SK-N-SH (cell line): ENCODE results near the gene MALRD1.

Experiments used
- CTCF ChIP-seq: fragments of 200-600 bp; sonication (generic); IDR thresholded peaks from 2 replicates; pipeline ENCODE4 v1.6.1; 2017; ENCODE audit warnings: antibody characterized with exemption, mild to moderate bottlenecking, moderate library complexity
- EZH2phosphoT487 ChIP-seq: fragments of 200-600 bp; sonication (generic); IDR thresholded peaks from 2 replicates; pipeline ENCODE4 v1.6.1; 2017; ENCODE audit warnings: low read depth, mixed run types, mild to moderate bottlenecking, antibody characterized with exemption, moderate library complexity, borderline replicate concordance
- GABPA ChIP-seq: IDR thresholded peaks from 2 replicates; pipeline ENCODE4 v1.4.0; 2012; ENCODE audit warnings: low read depth, mild to moderate bottlenecking
- JUND ChIP-seq: IDR thresholded peaks from 2 replicates; pipeline ENCODE4 v1.4.0; 2012
- POLR2AphosphoS5 ChIP-seq: IDR thresholded peaks from 2 replicates; pipeline ENCODE4 v1.6.1; 2012; ENCODE audit warnings: low read depth, low read length
- TEAD4 ChIP-seq: IDR thresholded peaks from 2 replicates; pipeline ENCODE4 v1.4.0; 2012; ENCODE audit warnings: mild to moderate bottlenecking, borderline replicate concordance; ENCODE audit not compliant: insufficient read depth
- TF ChIP-seq, protein P1 (sequence below): IDR thresholded peaks from 2 replicates; pipeline ENCODE4 v1.6.1; 2012; ENCODE audit warnings: mild to moderate bottlenecking, low read depth, low read length, moderate library complexity

GRCh38 chr10:19250546-19250945, 201.9 kb downstream of the MALRD1 start:
- TF ChIP-seq JUND (no peak), CTCF (no peak), EZH2phosphoT487 (no peak), GABPA (no peak), TEAD4 (no peak), POLR2AphosphoS5 (no peak)
- TF ChIP-seq, protein P1, sequence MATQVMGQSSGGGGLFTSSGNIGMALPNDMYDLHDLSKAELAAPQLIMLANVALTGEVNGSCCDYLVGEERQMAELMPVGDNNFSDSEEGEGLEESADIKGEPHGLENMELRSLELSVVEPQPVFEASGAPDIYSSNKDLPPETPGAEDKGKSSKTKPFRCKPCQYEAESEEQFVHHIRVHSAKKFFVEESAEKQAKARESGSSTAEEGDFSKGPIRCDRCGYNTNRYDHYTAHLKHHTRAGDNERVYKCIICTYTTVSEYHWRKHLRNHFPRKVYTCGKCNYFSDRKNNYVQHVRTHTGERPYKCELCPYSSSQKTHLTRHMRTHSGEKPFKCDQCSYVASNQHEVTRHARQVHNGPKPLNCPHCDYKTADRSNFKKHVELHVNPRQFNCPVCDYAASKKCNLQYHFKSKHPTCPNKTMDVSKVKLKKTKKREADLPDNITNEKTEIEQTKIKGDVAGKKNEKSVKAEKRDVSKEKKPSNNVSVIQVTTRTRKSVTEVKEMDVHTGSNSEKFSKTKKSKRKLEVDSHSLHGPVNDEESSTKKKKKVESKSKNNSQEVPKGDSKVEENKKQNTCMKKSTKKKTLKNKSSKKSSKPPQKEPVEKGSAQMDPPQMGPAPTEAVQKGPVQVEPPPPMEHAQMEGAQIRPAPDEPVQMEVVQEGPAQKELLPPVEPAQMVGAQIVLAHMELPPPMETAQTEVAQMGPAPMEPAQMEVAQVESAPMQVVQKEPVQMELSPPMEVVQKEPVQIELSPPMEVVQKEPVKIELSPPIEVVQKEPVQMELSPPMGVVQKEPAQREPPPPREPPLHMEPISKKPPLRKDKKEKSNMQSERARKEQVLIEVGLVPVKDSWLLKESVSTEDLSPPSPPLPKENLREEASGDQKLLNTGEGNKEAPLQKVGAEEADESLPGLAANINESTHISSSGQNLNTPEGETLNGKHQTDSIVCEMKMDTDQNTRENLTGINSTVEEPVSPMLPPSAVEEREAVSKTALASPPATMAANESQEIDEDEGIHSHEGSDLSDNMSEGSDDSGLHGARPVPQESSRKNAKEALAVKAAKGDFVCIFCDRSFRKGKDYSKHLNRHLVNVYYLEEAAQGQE = no peak
